NT2/D1 (cell line): Measurements from ENCODE around the gene OVAAL.
"Not testable (repeated sequence)": the region's sequence is repeated elsewhere in the genome, so short reads cannot be mapped to it uniquely, and the experiment has no call there.

ENCODE experiments used
- DNase-seq: peaks from one replicate; pipeline ENCODE4 v3.0.0-alpha.2; 2011; ENCODE audit warnings: low read depth, low spot score
- H3K27me3 ChIP-seq: 2 replicates; pipeline ENCODE4 v1.6.0; 2011; ENCODE audit warnings: mild to moderate bottlenecking; ENCODE audit not compliant: insufficient read length, insufficient read depth
- H3K36me3 ChIP-seq: 2 replicates; pipeline ENCODE4 v1.6.1; 2011; ENCODE audit warnings: mild to moderate bottlenecking, low read length, mixed read lengths; ENCODE audit not compliant: insufficient read depth, insufficient read length
- H3K4me1 ChIP-seq: 2 replicates; pipeline ENCODE4 v1.5.1; 2011; ENCODE audit not compliant: insufficient read depth, insufficient read length
- H3K4me3 ChIP-seq: 2 replicates; pipeline ENCODE4 v1.5.1; 2011; ENCODE audit warnings: low read depth; ENCODE audit not compliant: insufficient read length
- H3K9ac ChIP-seq: 2 replicates; pipeline ENCODE4 v1.6.0; 2011; ENCODE audit warnings: low read depth; ENCODE audit not compliant: insufficient read length
- H3K9me3 ChIP-seq: 2 replicates; pipeline ENCODE4 v1.5.1; 2011; ENCODE audit warnings: mild to moderate bottlenecking, low read length; ENCODE audit not compliant: insufficient read depth
- SUZ12 ChIP-seq: IDR thresholded peaks from 2 replicates; pipeline ENCODE4 v1.6.1; 2011; ENCODE audit not compliant: insufficient read length, insufficient read depth; ENCODE audit errors: extremely low read depth
- YY1 ChIP-seq: IDR thresholded peaks from 2 replicates; pipeline ENCODE4 v1.6.1; 2011; ENCODE audit not compliant: insufficient read length, insufficient read depth
- ZNF274 ChIP-seq: IDR thresholded peaks from 2 replicates; pipeline ENCODE4 v1.6.1; 2011; ENCODE audit warnings: mild to moderate bottlenecking, low read depth, low read length

OVAAL gene

DNA sequence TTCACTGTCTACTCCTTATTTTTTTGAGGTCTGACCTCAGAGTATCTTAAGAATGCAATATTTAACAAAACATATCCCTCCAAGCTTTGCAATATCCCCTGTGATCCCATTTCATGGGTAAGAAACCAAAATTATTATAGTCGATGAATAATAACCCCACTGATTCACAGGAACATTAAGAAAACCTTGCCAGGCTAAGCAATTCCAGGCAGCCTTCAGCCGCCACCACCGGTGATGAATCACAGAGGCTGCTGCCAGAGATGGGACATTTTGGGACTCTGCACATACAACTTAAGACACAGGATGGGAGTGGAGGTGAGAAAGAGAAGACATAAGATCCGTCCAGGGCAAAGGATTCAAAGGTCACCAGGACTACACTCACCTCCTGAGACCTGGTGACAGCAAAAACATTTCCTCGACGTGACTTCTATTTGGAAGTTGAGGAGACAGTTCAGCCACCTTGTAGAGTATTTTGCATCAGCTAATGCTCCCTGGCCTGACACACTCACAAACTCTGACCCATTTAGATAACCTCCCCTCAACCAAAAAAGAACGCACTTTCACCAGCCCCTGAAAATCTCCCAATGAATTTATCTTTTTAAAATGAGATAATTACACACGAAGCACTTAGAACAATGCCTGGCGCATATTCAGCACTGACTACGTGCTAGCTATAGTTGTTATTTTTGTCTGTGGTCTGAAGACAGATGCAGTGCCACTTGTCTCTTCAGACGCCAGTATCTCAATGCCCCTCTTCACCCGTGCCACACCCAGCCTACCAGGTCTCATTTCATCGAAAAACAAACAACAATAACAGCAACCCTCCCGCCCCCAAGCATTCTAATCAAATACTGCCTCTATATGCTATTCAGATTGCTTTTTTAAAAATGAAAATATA is 17.8 kb upstream of the OVAAL start:
- H3K4me3 ChIP-seq, result no peak overlapping the region
- no peaks in the 10 kb centered on the region for H3K27me3 ChIP-seq
- no peaks in the 10 kb centered on the region for H3K9me3 ChIP-seq
- DNase-seq, result no peak
- no peak overlapping the region for H3K9ac ChIP-seq
- H3K36me3 ChIP-seq, result no peaks in the 10 kb centered on the region
- no peaks in the 10 kb centered on the region for H3K4me1 ChIP-seq
- no peak for TF ChIP-seq ZNF274
- TF ChIP-seq YY1, result no peak
- no peak for TF ChIP-seq SUZ12

- Histone ChIP-seq H3K4me1 (no peaks in the 10 kb centered on the region), H3K9me3 (no peaks in the 10 kb centered on the region), H3K4me3 (no peak overlapping the region), H3K36me3 (no peaks in the 10 kb centered on the region), H3K9ac (no peak overlapping the region), H3K27me3 (no peaks in the 10 kb centered on the region)
- no peak for DNase-seq
- no peak for TF ChIP-seq ZNF274
- TF ChIP-seq YY1, result no peak
- no peak for TF ChIP-seq SUZ12
Observed at GRCh38 chr1:180542113-180542837, 16.5 kb upstream of the OVAAL start.

- TF ChIP-seq YY1, result no peak
- TF ChIP-seq ZNF274, result no peak
- TF ChIP-seq SUZ12, result no peak
- DNase-seq, result no peak
- no peaks in the 10 kb centered on the region for H3K9me3 ChIP-seq
- no peaks in the 10 kb centered on the region for H3K36me3 ChIP-seq
- H3K27me3 ChIP-seq, result no peaks in the 10 kb centered on the region
- no peaks in the 10 kb centered on the region for H3K4me1 ChIP-seq
- H3K9ac ChIP-seq, result no peak overlapping the region
- H3K4me3 ChIP-seq, result no peak overlapping the region
Observed at GRCh38 chr1:180542838-180543145, 16.0 kb upstream of the OVAAL start.

GRCh38 chr1:180544050-180544449 is 14.7 kb upstream of the OVAAL start:
- Histone ChIP-seq H3K4me3 (no peak overlapping the region), H3K4me1 (no peaks in the 10 kb centered on the region)

GRCh38 chr1:180545991-180546390 is 12.8 kb upstream of the OVAAL start:
- no peak for DNase-seq
- Histone ChIP-seq H3K27me3 (no peaks in the 10 kb centered on the region), H3K9me3 (no peaks in the 10 kb centered on the region), H3K4me3 (no peak overlapping the region), H3K36me3 (no peaks in the 10 kb centered on the region), H3K4me1 (peaks cover 2% of the 10 kb centered on the region), H3K9ac (no peak overlapping the region)
- no peak for TF ChIP-seq ZNF274
- no peak for TF ChIP-seq YY1
- TF ChIP-seq SUZ12, result no peak

More at GRCh38 chr1:180544050-180544449, 14.7 kb upstream of the OVAAL start:
- Histone ChIP-seq H3K9me3 (no peaks in the 10 kb centered on the region), H3K9ac (no peak overlapping the region), H3K36me3 (no peaks in the 10 kb centered on the region), H3K27me3 (no peaks in the 10 kb centered on the region)
- DNase-seq, result no peak
- TF ChIP-seq SUZ12 (no peak), YY1 (no peak), ZNF274 (no peak)

DNA sequence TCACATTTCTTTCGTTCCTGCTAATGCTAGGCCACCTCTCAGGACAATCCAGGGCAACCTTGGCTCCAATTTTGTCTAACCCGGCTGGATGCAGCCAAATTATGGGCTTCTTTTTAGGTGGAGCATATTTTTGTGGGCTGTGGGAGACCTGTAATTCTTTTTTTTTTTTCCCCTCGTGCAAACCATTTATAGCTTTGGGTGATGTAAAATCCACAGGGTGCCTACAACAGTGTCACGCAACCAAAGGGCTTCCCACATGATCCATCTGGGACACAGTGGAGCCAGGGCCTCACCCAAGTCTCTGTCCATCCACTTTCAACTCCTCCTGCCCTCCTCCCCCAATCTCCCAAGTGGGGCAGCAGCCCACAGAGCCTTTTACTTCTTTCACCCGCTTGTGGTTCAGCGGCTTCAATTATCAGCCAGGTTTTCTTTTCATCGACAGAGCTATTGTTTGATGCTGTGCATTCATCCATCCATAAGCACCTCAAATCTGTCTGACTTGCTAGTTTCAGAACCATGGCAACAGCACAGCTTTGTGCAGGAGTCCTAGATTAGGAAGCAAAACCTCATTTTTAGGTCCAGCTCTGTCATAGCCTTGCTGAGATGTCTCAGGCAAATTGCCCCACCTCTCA is 10.0 kb upstream of the OVAAL start:
- TF ChIP-seq SUZ12 (no peak), ZNF274 (no peak), YY1 (no peak)
- peaks cover 2% of the 10 kb centered on the region for H3K4me1 ChIP-seq
- H3K9ac ChIP-seq, result no peak overlapping the region
- no peaks in the 10 kb centered on the region for H3K27me3 ChIP-seq
- no peaks in the 10 kb centered on the region for H3K9me3 ChIP-seq
- no peaks in the 10 kb centered on the region for H3K36me3 ChIP-seq
- H3K4me3 ChIP-seq, result no peak overlapping the region
- no peak for DNase-seq

- not testable (repeated sequence) for H3K4me3 ChIP-seq, H3K4me1 ChIP-seq, H3K9ac ChIP-seq, DNase-seq, H3K27me3 ChIP-seq, H3K9me3 ChIP-seq, H3K36me3 ChIP-seq
Observed at GRCh38 chr1:180549770-180550169, 9.0 kb upstream of the OVAAL start.
